GM23338 (cell line): Measurements from ENCODE around the gene F8A1. TPM values are rescaled to one million over a fixed set of nuclear protein-coding genes. Genes with fewer than 3 reads are reported as not detected.

Source experiments
- ATAC-seq: fragments of 200-7000 bp; cut with Tn5 transposase; 3 replicates; pipeline ENCODE4 v1.9.1; 2020
- DNase-seq: peaks from one replicate; pipeline ENCODE4 v3.0.0-alpha.2; 2015; ENCODE audit warnings: low spot score
- H2AFZ ChIP-seq: fragments of 200-600 bp; sonication (generic); 2 replicates; pipeline ENCODE4 v1.8.0; 2016; ENCODE audit warnings: antibody characterized with exemption, mild to moderate bottlenecking, moderate library complexity
- H3F3A ChIP-seq: fragments of 200-600 bp; sonication (generic); replicated peaks from 2 replicates; pipeline ENCODE4 v1.8.0; 2017; ENCODE audit warnings: antibody characterized with exemption, mixed run types, low read depth
- H3K27ac ChIP-seq: fragments of 200-600 bp; sonication (generic); 2 replicates; pipeline ENCODE4 v1.6.1; 2016; ENCODE audit warnings: low read depth
- H3K27me3 ChIP-seq: fragments of 200-600 bp; sonication (generic); 2 replicates; pipeline ENCODE4 v1.8.0; 2016; ENCODE audit warnings: mild to moderate bottlenecking, mixed run types, moderate library complexity; ENCODE audit not compliant: insufficient read depth
- H3K36me3 ChIP-seq: fragments of 200-600 bp; sonication (generic); 2 replicates; pipeline ENCODE4 v1.8.0; 2016; ENCODE audit warnings: mild to moderate bottlenecking; ENCODE audit not compliant: insufficient read depth
- H3K4me1 ChIP-seq: fragments of 200-600 bp; sonication (generic); 2 replicates; pipeline ENCODE4 v1.8.0; 2016; ENCODE audit warnings: mild to moderate bottlenecking, moderate library complexity; ENCODE audit not compliant: insufficient read depth
- H3K4me2 ChIP-seq: fragments of 200-600 bp; sonication (generic); 2 replicates; pipeline ENCODE4 v1.7.1; 2017; ENCODE audit warnings: mixed run types
- H3K4me3 ChIP-seq: fragments of 200-600 bp; sonication (generic); 2 replicates; pipeline ENCODE4 v1.6.1; 2016; ENCODE audit warnings: mixed run types
- H3K79me2 ChIP-seq: fragments of 200-600 bp; sonication (generic); replicated peaks from 2 replicates; pipeline ENCODE4 v1.8.0; 2017; ENCODE audit warnings: mild to moderate bottlenecking; ENCODE audit not compliant: insufficient read depth
- H3K9me2 ChIP-seq: fragments of 200-600 bp; sonication (generic); 2 replicates; pipeline ENCODE4 v1.8.0; 2017; ENCODE audit not compliant: insufficient read depth
- H4K20me1 ChIP-seq: fragments of 200-600 bp; sonication (generic); replicated peaks from 2 replicates; pipeline ENCODE4 v1.8.0; 2017; ENCODE audit warnings: mild to moderate bottlenecking; ENCODE audit not compliant: insufficient read depth
- H3K27ac Mint-ChIP-seq: 2 replicates; pipeline ENCODE4 v1.8.0; 2020; ENCODE audit warnings: inconsistent platforms, mild to moderate bottlenecking, moderate library complexity, mixed read lengths
- H3K27me3 Mint-ChIP-seq: 3 replicates; pipeline ENCODE4 v1.8.0; 2022; ENCODE audit warnings: low read depth, mild to moderate bottlenecking, moderate library complexity, mixed read lengths, inconsistent platforms; ENCODE audit not compliant: insufficient read depth, poor library complexity
- H3K36me3 Mint-ChIP-seq: 3 replicates; pipeline ENCODE4 v1.8.0; 2021; ENCODE audit warnings: low read depth, mild to moderate bottlenecking, inconsistent platforms, moderate library complexity, mixed read lengths
- H3K4me1 Mint-ChIP-seq: 3 replicates; pipeline ENCODE4 v1.8.0; 2020; ENCODE audit warnings: mild to moderate bottlenecking, inconsistent platforms, mixed read lengths
- H3K4me3 Mint-ChIP-seq: 3 replicates; pipeline ENCODE4 v1.8.0; 2021; ENCODE audit warnings: moderate library complexity, mild to moderate bottlenecking, inconsistent platforms, mixed read lengths
- H3K9me3 Mint-ChIP-seq: 3 replicates; pipeline ENCODE4 v1.8.0; 2020; ENCODE audit warnings: moderate library complexity, mild to moderate bottlenecking, inconsistent platforms, mixed read lengths
- EZH2 ChIP-seq: fragments of 200-600 bp; sonication (generic); IDR thresholded peaks from one replicate; pipeline ENCODE4 v1.8.0; 2017; ENCODE audit warnings: antibody characterized with exemption, mild to moderate bottlenecking, low read depth; ENCODE audit not compliant: unreplicated experiment
- POLR2AphosphoS5 ChIP-seq: IDR thresholded peaks from 2 replicates; pipeline ENCODE4 v1.6.1; 2016; ENCODE audit warnings: antibody characterized with exemption, low read depth
- STAT1 ChIP-seq: IDR thresholded peaks from one replicate; pipeline ENCODE4 v1.6.1; 2016; ENCODE audit warnings: antibody characterized with exemption; ENCODE audit not compliant: unreplicated experiment
- polyA plus RNA-seq: library from polyadenylated mRNA; unstranded; fragments of >200 nt; fragmentation: Nextera tagmentation; extraction: Ambion mirVana; gene quantifications from 2 replicates; pipeline ENCODE4 v1.2.1, GENCODE V29; 2016
- total RNA-seq: library from RNA; depleted of rRNA; stranded (reverse); fragments of >200 nt; shearing (Covaris generic); gene quantifications from 2 replicates; pipeline ENCODE4 v1.2.3, GENCODE V29; 2014
- TF ChIP-seq, protein P1 (sequence below): fragments of 250-450 bp; sonication (Bioruptor Pico); IDR thresholded peaks from 2 replicates; pipeline ENCODE4 v1.5.0; 2020; ENCODE audit warnings: mild to moderate bottlenecking, moderate library complexity
- TF ChIP-seq, protein P2 (sequence below), 2 experiments: fragments of 200-600 bp in 1 of 2; sonication (generic) in 1 of 2; conservative IDR thresholded peaks; 2 replicates each; pipeline versions ENCODE4 v1.5.1 to v1.6.1; 2016 to 2017; ENCODE audit warnings: antibody characterized with exemption in 2 of 2, low read depth in 2 of 2, mild to moderate bottlenecking in 2 of 2, moderate library complexity in 1 of 2
- TF ChIP-seq, protein P3 (sequence below): IDR thresholded peaks from one replicate; pipeline ENCODE4 v1.6.1; 2018; ENCODE audit warnings: antibody characterized with exemption; ENCODE audit not compliant: unreplicated experiment
- TF ChIP-seq, protein P4 (sequence below): IDR thresholded peaks from 2 replicates; pipeline ENCODE4 v1.6.1; 2016; ENCODE audit warnings: antibody characterized with exemption

Gene F8A1
- total and polyA plus RNA-seq, 2 experiments from 2014 or later = 19.0 to 26.0 TPM

DNA sequence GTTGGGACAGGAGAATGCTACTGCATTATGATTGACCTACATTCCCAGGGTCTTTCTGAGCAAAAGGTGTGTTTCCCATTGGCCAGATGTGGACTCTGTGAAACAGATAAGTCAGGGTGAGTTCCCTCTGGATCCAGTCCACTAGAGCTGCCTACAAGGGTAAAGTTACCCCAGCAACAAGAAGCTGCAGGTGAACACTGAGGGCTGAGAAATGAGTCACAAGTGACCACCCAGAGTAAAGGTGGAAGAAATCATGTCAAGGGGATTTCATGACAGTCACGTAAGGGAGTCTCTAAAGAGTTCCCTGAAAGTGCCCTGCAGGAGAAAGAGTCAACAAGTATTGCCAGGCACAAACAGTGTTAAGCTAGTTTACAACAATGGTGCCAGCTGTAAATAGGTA lies 16.3 kb downstream of the F8A1 start (continued):
- TF ChIP-seq, protein P1, sequence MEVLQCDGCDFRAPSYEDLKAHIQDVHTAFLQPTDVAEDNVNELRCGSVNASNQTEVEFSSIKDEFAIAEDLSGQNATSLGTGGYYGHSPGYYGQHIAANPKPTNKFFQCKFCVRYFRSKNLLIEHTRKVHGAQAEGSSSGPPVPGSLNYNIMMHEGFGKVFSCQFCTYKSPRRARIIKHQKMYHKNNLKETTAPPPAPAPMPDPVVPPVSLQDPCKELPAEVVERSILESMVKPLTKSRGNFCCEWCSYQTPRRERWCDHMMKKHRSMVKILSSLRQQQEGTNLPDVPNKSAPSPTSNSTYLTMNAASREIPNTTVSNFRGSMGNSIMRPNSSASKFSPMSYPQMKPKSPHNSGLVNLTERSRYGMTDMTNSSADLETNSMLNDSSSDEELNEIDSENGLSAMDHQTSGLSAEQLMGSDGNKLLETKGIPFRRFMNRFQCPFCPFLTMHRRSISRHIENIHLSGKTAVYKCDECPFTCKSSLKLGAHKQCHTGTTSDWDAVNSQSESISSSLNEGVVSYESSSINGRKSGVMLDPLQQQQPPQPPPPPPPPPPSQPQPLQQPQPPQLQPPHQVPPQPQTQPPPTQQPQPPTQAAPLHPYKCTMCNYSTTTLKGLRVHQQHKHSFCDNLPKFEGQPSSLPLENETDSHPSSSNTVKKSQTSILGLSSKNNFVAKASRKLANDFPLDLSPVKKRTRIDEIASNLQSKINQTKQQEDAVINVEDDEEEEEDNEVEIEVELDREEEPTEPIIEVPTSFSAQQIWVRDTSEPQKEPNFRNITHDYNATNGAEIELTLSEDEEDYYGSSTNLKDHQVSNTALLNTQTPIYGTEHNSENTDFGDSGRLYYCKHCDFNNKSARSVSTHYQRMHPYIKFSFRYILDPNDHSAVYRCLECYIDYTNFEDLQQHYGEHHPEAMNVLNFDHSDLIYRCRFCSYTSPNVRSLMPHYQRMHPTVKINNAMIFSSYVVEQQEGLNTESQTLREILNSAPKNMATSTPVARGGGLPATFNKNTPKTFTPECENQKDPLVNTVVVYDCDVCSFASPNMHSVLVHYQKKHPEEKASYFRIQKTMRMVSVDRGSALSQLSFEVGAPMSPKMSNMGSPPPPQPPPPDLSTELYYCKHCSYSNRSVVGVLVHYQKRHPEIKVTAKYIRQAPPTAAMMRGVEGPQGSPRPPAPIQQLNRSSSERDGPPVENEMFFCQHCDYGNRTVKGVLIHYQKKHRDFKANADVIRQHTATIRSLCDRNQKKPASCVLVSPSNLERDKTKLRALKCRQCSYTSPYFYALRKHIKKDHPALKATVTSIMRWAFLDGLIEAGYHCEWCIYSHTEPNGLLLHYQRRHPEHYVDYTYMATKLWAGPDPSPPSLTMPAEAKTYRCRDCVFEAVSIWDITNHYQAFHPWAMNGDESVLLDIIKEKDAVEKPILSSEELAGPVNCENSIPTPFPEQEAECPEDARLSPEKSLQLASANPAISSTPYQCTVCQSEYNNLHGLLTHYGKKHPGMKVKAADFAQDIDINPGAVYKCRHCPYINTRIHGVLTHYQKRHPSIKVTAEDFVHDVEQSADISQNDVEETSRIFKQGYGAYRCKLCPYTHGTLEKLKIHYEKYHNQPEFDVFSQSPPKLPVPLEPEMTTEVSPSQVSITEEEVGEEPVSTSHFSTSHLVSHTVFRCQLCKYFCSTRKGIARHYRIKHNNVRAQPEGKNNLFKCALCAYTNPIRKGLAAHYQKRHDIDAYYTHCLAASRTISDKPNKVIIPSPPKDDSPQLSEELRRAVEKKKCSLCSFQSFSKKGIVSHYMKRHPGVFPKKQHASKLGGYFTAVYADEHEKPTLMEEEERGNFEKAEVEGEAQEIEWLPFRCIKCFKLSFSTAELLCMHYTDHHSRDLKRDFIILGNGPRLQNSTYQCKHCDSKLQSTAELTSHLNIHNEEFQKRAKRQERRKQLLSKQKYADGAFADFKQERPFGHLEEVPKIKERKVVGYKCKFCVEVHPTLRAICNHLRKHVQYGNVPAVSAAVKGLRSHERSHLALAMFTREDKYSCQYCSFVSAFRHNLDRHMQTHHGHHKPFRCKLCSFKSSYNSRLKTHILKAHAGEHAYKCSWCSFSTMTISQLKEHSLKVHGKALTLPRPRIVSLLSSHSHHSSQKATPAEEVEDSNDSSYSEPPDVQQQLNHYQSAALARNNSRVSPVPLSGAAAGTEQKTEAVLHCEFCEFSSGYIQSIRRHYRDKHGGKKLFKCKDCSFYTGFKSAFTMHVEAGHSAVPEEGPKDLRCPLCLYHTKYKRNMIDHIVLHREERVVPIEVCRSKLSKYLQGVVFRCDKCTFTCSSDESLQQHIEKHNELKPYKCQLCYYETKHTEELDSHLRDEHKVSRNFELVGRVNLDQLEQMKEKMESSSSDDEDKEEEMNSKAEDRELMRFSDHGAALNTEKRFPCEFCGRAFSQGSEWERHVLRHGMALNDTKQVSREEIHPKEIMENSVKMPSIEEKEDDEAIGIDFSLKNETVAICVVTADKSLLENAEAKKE (CRISPR knock-in tag) = no peak
- TF ChIP-seq, protein P2, sequence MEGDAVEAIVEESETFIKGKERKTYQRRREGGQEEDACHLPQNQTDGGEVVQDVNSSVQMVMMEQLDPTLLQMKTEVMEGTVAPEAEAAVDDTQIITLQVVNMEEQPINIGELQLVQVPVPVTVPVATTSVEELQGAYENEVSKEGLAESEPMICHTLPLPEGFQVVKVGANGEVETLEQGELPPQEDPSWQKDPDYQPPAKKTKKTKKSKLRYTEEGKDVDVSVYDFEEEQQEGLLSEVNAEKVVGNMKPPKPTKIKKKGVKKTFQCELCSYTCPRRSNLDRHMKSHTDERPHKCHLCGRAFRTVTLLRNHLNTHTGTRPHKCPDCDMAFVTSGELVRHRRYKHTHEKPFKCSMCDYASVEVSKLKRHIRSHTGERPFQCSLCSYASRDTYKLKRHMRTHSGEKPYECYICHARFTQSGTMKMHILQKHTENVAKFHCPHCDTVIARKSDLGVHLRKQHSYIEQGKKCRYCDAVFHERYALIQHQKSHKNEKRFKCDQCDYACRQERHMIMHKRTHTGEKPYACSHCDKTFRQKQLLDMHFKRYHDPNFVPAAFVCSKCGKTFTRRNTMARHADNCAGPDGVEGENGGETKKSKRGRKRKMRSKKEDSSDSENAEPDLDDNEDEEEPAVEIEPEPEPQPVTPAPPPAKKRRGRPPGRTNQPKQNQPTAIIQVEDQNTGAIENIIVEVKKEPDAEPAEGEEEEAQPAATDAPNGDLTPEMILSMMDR (conservative IDR thresholded peaks at IDR 0.05; ENCODE audit: low read depth in 2 of 2) = no peak

DNA sequence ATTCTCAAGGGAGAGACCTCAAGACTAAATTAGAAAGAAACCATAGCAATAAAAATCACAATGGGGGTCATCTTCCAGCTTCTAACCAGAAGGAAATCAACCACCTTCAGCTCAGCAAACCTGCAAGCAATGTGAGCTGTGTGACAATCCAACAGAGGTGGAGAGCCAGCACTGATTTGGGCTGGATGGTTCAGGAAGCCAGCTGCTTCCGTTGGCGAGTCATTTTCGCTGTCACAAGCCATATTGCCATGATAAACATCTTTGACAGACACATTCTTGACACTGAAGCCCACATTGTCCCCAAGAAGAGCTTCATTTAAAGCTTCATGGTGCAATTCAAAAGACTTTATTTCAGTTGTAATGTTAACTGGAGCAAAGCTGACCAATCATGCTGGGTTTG lies 22.7 kb downstream of the F8A1 start:
- Histone ChIP-seq H3F3A (no peaks in the 10 kb centered on the region), H3K4me1 (no peaks in the 10 kb centered on the region), H4K20me1 (no peaks in the 10 kb centered on the region), H3K4me2 (no peak overlapping the region), H3K27ac (no peak overlapping the region), H3K79me2 (no peaks in the 10 kb centered on the region), H2AFZ (no peak overlapping the region), H3K9me2 (no peaks in the 10 kb centered on the region), H3K27me3 (no peaks in the 10 kb centered on the region), H3K36me3 (no peaks in the 10 kb centered on the region), H3K4me3 (no peak overlapping the region)
- DNase-seq (no peak), ATAC-seq (no peak)
- H3K4me1 Mint-ChIP-seq = no peaks in the 10 kb centered on the region
- H3K9me3 Mint-ChIP-seq = peaks cover 18% of the 10 kb centered on the region
- H3K4me3 Mint-ChIP-seq = no peak overlapping the region
- H3K27me3 Mint-ChIP-seq = no peaks in the 10 kb centered on the region
- H3K27ac Mint-ChIP-seq = no peak overlapping the region
- H3K36me3 Mint-ChIP-seq = no peaks in the 10 kb centered on the region
- TF ChIP-seq, protein P3, sequence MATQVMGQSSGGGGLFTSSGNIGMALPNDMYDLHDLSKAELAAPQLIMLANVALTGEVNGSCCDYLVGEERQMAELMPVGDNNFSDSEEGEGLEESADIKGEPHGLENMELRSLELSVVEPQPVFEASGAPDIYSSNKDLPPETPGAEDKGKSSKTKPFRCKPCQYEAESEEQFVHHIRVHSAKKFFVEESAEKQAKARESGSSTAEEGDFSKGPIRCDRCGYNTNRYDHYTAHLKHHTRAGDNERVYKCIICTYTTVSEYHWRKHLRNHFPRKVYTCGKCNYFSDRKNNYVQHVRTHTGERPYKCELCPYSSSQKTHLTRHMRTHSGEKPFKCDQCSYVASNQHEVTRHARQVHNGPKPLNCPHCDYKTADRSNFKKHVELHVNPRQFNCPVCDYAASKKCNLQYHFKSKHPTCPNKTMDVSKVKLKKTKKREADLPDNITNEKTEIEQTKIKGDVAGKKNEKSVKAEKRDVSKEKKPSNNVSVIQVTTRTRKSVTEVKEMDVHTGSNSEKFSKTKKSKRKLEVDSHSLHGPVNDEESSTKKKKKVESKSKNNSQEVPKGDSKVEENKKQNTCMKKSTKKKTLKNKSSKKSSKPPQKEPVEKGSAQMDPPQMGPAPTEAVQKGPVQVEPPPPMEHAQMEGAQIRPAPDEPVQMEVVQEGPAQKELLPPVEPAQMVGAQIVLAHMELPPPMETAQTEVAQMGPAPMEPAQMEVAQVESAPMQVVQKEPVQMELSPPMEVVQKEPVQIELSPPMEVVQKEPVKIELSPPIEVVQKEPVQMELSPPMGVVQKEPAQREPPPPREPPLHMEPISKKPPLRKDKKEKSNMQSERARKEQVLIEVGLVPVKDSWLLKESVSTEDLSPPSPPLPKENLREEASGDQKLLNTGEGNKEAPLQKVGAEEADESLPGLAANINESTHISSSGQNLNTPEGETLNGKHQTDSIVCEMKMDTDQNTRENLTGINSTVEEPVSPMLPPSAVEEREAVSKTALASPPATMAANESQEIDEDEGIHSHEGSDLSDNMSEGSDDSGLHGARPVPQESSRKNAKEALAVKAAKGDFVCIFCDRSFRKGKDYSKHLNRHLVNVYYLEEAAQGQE = no peak
- TF ChIP-seq POLR2AphosphoS5 = no peak
- no peak for TF ChIP-seq STAT1
- TF ChIP-seq EZH2 = no peak
- TF ChIP-seq, protein P2 (conservative IDR thresholded peaks at IDR 0.05; ENCODE audit: low read depth in 2 of 2) = no peak
- TF ChIP-seq, protein P4, sequence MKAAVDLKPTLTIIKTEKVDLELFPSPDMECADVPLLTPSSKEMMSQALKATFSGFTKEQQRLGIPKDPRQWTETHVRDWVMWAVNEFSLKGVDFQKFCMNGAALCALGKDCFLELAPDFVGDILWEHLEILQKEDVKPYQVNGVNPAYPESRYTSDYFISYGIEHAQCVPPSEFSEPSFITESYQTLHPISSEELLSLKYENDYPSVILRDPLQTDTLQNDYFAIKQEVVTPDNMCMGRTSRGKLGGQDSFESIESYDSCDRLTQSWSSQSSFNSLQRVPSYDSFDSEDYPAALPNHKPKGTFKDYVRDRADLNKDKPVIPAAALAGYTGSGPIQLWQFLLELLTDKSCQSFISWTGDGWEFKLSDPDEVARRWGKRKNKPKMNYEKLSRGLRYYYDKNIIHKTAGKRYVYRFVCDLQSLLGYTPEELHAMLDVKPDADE = no peak
